ENCODE results near the gene PAX3.

Gene PAX3

DNA sequence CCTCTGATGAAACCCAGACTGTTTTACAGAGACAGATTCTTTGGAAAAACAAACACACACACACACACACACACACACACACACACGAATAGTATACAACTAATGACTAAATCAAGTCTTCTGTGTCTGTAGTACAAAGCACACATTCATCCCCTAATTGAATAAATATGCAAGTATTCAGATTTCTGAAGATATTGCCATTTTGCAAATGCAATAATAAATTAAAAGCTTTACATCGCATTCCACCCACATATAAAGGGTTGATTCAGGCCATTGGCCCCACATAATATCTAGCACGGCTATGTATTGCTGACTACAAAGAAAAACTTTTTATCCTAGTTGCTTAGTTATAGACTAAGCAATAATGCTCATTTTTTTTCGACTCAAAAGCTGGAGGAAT is 86.2 kb downstream of the PAX3 start:
- DNase-seq (ENCODE audit: extremely low read depth, low read depth) = no peak
- TF ChIP-seq CTCF (IDR thresholded peaks at IDR 0.05; ENCODE audit: low read depth, low read length) = no peak

DNA sequence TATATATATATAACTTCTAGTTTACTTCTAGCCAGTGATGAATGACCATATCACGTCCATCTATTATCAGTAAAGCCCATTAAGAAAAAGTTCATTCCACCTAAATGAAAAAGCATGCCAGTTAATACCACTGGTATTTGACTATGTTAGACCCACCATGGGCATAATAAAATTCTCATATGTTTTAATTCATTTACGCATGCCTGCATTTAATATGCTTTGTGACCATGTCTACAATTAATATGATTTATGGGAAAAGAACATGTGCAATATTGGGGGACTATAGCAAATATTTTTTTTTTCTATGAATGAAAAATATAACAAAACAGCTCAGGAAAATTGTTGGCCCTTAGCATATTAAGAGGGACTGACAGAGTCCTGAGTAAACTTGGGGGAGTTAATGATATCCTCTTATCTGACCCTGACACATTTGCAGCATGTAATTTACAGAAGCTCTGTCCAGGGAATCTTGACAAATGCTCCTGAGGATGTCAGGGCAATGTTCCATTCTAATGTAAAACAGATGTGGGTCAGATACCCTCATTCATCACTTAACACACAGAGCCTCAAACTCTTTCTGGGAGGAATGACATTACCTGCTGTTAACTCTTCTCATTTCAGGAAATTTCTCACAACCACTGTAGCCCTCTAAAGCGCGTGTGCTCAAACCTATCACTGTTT is 90.6 kb downstream of the PAX3 start:
- DNase-seq (ENCODE audit: extremely low read depth, low read depth) = no peak
- TF ChIP-seq CTCF (IDR thresholded peaks at IDR 0.05; ENCODE audit: low read depth, low read length) = no peak

- no peak for TF ChIP-seq CTCF (IDR thresholded peaks at IDR 0.05; ENCODE audit: low read depth, low read length)
- DNase-seq (ENCODE audit: extremely low read depth, low read depth) = no peak
Measured at GRCh38 chr2:222205136-222205535, 93.7 kb downstream of the PAX3 start.

DNA sequence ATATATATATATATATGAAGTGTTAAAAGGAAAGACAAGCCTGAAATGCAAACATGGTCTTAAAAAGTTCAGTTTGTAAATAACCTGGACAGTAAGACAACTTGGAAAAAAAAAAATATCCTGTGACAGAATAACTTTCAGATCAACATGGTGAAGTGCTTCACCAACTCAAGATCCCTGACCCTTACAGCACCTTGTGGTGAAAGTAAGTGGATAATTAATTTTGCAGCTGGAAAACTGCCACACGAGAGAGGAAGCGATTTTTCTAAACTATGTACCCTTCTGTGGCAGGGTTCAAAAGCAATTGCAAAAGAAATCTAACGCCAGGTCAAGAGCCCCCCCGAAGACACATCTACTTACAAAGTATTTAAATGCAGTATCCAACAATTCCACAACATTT is 95.8 kb downstream of the PAX3 start:
- DNase-seq (ENCODE audit: extremely low read depth, low read depth) = no peak
- TF ChIP-seq CTCF (IDR thresholded peaks at IDR 0.05; ENCODE audit: low read depth, low read length) = no peak

GRCh38 chr2:222196159-222196558 is 102.6 kb downstream of the PAX3 start:
- TF ChIP-seq CTCF (IDR thresholded peaks at IDR 0.05; ENCODE audit: low read depth, low read length) = no peak
- no peak for DNase-seq (ENCODE audit: extremely low read depth, low read depth)

- no peak for TF ChIP-seq CTCF (IDR thresholded peaks at IDR 0.05; ENCODE audit: low read depth, low read length)
- no peak for DNase-seq (ENCODE audit: extremely low read depth, low read depth)
Measured at GRCh38 chr2:222194669-222195068, 104.1 kb downstream of the PAX3 start.

GRCh38 chr2:222193328-222193983 is 105.3 kb downstream of the PAX3 start:
- DNase-seq (ENCODE audit: extremely low read depth, low read depth) = no peak

More at GRCh38 chr2:222193328-222193983, 105.3 kb downstream of the PAX3 start:
- no peak for TF ChIP-seq CTCF (IDR thresholded peaks at IDR 0.05; ENCODE audit: low read depth, low read length)

Measured in AG09319 (cell line).